SU-DHL-6 (cell line): ENCODE measurements around the gene CEP170B.

Source experiments
- EZH2phosphoT487 ChIP-seq: fragments of 200-600 bp; sonication (generic), shearing (Covaris generic); conservative IDR thresholded peaks from 2 replicates; pipeline ENCODE4 v1.6.1; 2018; ENCODE audit warnings: mild to moderate bottlenecking, antibody characterized with exemption, low read length, moderate library complexity, mixed read lengths
- TF ChIP-seq, protein P1 (sequence below): fragments of 200-600 bp; sonication (generic); IDR thresholded peaks from one replicate; pipeline ENCODE4 v1.5.1; 2017; ENCODE audit warnings: antibody characterized with exemption, mild to moderate bottlenecking, low read length, moderate library complexity; ENCODE audit not compliant: insufficient read depth, poor library complexity, severe bottlenecking

DNA sequence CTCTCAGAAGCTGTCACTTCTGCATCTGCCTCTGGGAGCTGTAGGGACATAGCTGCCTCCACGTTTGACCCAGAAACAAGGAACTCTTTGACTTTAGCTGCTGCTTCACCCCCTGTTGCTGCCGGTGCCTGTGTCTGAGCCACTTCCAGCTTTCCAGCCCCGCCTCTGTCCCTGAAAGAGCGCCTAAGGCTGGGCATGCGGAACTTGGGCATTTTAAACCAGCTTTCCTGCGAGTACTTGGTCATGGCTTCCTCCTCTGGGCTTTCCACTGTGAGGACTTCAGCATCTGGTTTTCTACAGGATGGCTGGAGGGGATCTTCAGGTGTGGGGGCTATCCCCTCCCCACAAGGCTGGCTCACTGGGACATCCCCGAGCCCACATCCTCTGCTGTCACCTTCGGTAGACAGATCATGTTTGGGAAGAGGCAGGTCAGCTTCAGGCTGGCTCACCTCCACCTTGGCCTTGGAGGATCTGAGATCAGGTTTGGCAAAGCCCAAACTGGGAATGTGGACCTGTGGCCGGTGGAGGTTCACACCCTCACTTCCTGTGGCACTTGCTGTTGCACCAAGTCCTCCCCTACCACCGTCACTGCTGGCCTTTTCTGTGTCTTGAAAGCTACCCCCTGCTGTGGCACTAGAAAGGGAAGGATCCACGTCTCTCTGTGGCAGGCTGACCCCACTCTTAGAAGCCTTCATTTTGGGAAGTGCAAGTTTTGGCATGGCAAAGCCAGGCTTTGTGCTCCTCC lies 74.8 kb downstream of the CEP170B start:
- TF ChIP-seq, protein P1, sequence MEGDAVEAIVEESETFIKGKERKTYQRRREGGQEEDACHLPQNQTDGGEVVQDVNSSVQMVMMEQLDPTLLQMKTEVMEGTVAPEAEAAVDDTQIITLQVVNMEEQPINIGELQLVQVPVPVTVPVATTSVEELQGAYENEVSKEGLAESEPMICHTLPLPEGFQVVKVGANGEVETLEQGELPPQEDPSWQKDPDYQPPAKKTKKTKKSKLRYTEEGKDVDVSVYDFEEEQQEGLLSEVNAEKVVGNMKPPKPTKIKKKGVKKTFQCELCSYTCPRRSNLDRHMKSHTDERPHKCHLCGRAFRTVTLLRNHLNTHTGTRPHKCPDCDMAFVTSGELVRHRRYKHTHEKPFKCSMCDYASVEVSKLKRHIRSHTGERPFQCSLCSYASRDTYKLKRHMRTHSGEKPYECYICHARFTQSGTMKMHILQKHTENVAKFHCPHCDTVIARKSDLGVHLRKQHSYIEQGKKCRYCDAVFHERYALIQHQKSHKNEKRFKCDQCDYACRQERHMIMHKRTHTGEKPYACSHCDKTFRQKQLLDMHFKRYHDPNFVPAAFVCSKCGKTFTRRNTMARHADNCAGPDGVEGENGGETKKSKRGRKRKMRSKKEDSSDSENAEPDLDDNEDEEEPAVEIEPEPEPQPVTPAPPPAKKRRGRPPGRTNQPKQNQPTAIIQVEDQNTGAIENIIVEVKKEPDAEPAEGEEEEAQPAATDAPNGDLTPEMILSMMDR: no peak
- TF ChIP-seq EZH2phosphoT487: no peak
